ENCODE measurements around the gene THTPA. TPM values are rescaled to one million over a fixed set of nuclear protein-coding genes. Genes with fewer than 3 reads are reported as not detected.
A peak's percentile ranks its signal among the peaks of the same experiment; 100 is the strongest.
"Not testable (repeated sequence)": the region's sequence is repeated elsewhere in the genome, so short reads cannot be mapped to it uniquely, and the experiment has no call there.

Gene THTPA
- total RNA-seq, 1 donor from 2014 or later: 9.1 TPM

GRCh38 chr14:23582906-23583760 is 27.1 kb downstream of the THTPA start:
- no peak for DNase-seq (ENCODE audit: low read depth in 2 of 2)

DNA sequence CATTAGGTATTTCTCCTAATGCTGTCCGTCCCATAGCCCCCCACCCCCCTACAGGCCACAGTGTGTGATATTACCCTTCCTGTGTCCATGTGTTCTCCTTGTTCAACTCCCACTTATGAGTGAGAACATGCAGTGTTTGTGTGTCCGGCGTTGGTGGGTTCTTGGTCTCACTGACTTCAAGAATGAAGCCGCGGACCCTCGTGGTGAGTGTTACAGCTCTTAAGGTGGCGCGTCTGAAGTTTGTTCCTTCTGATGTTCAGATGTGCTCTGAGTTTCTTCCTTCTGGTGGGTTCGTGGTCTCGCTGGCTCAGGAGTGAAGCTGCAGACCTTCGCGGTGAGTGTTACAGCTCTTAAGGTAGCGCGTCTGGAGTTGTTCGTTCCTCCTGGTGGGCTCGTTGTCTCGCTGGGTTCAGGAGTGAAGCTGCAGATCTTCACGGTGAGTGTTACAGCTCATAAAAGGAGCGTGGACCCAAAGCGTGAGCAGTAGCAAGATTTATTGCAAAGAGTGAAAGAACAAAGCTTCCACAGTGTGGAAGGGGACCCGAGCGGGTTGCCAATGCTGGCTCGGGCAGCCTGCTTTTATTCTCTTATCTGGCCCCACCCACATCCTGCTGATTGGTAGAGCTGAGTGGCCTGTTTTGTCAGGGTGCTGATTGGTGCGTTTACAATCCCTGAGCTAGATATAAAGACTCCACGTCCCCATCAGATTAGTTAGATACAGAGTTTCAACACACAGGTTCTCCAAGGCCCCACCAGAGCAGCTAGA is 27.9 kb downstream of the THTPA start:
- not testable (repeated sequence) for DNase-seq (ENCODE audit: low read depth in 2 of 2)

- not testable (repeated sequence) for DNase-seq (ENCODE audit: low read depth in 2 of 2)
These were observed 28.6 kb downstream of the THTPA start for GRCh38 chr14:23584527-23585203.

DNA sequence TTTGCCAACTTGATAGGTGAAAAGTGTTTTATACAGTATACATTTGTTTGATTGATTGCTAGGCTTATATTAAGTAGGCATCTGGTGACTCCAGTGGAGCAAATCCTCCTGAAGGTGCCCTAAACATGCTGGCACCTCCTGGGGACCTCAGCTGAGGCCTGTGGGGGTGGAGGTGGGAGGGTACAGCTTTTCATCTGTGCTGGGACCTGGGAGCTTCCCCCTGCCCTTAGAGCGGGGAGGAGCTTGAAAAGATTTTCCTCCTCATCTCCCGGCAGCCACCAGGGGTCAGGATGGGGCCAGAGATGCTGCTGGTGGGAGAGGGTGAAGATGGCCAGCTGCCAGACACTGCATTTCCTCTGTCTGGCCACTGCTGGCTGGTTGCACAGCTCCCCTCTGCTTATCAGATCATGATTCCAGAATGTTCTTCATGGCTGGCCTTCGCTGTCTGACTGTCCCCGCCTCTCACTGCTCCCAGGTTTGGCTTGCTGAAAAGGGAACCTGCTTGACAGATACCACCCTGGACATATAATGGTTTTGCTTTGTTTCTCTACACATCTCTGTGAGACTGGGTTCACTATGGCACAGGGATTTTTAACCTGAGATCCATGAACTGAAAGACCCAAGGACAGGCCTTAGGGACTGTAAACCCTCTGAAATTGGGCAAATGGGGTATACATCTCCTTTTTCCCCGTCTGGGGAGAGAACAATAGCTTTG is 33.0 kb downstream of the THTPA start:
- peak; percentile 87 to 92 for DNase-seq (ENCODE audit: low read depth in 2 of 2)

- no peak for DNase-seq (ENCODE audit: low read depth in 2 of 2)
These were observed 33.5 kb downstream of the THTPA start for GRCh38 chr14:23589606-23590005.

DNA sequence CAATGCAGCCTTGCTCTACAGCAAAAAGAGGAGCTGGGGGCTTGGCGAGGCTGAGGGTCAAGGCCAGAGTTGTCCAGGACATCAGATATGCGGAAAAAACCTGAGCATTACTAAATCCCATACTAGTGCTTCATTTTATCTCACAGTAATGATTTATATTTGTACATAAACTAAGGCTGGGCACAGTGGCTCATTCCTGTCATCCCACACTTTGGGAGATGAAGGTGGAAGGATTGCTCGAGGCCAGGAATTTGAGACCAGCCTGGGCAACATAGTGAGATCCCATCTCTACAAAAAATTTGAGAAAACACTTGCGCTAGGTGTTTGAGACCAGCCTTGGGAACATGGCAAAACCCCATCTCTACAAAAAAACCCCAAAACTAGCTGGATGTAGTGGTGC is 34.1 kb downstream of the THTPA start:
- DNase-seq (ENCODE audit: low read depth in 2 of 2): no peak

- DNase-seq (ENCODE audit: low read depth in 2 of 2): not testable (repeated sequence)
These were observed 38.1 kb downstream of the THTPA start for GRCh38 chr14:23594191-23594590.

DNA sequence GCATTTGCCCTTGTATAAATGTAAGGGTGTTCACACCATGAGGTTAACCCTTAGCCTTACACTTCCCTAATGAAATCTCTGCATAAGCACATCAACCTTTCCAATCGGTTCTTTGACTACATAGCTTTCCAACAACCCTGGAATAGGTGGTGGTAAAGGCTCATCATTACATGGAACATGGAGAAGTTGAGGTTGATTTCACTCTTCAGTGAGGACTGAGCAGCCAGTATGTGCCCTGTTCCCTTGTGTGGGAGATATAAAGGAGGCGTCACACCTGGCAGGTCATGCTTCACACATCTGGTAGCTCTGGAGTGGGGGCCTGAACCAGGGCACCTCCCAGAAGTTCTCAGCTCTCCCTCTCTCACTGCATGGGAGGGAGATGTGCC is 44.2 kb downstream of the THTPA start:
- DNase-seq (ENCODE audit: low read depth in 2 of 2): no peak

DNA sequence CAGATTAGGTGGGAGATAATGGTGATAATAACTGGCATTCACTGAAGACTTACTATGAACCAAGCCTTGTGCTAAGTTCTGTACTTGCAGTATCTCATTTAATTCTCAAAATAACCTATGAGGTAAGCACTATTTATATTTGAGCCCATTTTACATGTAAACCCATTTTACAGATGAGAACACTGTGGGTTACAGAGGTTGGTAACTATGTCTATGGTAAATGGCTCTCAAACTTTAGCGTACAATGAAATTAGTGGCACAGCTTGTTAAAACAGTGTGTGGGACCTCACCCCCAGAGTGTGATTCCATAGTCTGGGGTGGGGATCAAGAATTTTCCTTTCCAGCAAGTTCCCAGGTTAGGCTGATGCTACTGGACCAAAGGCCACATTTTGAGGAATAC is 44.7 kb downstream of the THTPA start:
- DNase-seq (ENCODE audit: low read depth in 2 of 2): no peak

GRCh38 chr14:23601424-23601823 is 45.4 kb downstream of the THTPA start:
- DNase-seq (ENCODE audit: low read depth in 2 of 2): no peak

DNA sequence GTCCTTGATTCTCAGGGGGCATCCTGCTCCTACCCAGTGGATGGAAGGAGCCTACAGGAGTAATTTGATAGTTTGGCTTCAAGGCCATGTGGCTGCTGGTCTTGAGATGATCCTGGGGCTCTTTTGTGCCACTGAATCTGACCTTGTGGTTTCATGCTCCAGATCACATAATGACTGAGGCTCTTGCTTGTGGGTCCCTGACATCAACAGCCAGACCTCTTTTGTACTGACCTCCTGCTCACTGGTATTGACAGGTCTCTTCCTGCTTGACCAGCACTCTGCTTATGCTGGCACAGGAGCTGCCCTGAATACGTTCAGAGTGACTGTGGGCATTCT is 45.7 kb downstream of the THTPA start:
- no peak for DNase-seq (ENCODE audit: low read depth in 2 of 2)

DNA sequence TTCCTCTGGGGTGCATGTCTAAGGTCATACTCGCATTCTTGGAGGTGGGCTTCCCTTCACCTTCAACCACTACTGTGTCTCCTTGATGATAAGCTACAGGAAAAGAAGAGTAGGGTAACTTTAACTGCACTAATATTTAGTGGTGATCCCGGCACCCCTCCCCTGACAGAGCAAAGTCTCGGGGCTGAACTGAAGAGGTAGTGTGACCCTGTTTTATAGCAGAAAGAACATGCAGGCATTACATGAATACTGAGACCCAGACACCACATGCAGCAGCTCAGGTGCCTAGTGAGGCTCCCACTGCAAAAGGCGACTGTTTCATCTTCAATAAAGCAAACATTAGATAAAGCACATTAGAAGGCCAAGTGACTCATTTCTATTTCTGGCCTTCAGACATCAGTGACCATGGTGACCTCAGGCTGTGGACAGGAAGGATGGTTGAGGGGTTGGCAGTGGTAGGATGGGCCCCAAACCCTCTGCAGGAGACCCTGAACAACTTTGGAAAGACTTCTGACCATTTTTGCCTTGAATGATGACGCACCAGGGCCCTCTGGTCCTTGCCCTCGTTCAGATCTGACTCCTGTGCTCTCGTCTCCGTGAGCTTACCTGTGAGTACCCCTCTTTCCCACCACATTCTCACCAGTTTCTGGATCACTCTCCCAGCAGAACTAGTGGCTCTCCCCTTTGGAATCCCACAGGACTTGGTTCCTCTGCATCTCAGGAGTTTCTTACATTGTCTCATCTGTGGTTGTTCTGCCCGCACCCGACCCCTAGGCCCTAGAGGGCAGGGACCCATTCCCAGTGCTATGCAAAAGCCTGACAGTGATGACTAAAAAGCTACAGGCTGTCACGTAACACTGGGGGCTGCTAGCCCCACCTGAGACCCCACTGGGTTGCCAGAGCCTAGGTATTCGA is 46.4 kb downstream of the THTPA start:
- no peak for DNase-seq (ENCODE audit: low read depth in 2 of 2)

DNA sequence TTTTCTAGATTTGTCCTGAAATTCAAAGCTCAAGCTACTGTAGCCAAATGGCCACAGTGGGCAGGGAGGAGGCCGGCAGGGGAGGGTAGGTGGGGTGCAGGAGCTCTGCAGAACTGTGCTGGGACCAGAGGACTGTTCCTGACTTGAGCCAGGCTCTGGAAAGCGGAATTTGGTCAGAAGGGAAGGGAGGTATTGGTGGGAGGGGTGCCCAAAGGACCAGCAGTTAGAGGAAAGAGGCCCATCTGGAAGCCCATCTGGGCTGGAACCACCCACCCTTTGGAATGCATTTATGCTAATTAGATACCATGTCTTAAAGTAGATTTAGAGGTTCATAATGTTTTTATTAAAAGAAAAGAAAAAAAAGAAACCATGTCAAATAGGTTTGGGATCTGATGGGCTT is 47.0 kb downstream of the THTPA start:
- DNase-seq (ENCODE audit: low read depth in 2 of 2): no peak

DNA sequence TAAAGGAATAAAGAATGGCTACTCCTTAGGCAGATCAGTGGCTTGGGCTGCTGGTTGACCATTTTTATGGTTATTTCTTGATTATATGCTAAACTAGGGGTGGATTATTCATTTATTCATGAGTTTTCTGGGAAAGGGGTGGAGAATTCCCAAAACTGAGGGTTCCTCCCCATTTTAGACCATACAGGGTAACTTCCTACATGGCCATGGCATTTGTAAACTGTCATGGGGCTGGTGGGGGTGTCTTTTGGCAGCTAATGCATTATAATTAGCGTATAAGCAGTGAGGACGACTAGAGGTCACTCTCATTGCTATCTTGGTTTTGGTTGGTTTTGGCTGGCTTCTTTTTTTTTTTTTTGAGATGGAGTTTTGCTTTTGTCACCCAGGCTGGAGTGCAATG is 48.1 kb downstream of the THTPA start:
- DNase-seq (ENCODE audit: low read depth in 2 of 2): no peak

DNA sequence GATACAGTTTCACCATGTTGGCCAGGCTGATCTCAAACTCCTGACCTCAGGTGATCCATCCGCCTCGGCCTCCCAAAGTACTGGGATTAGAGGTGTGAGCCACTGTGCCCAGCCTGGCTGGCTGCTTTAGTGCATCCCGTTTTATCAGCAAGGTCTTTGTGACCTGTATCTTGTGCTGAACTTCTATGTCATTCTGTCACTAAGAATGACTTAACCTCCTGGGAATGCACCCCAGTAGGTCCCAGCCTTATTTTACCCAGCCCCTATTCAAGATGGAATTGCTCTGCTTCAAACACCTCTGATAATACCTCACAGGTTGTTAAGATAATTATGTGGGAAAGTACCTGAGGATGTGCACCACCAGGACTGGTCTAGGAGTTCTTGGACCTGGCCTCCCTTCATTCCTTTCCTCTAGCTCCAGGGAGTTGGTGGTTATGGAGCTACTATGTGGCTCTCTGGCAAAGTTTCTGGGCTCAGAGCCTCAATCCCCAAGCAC is 48.7 kb downstream of the THTPA start:
- no peak for DNase-seq (ENCODE audit: low read depth in 2 of 2)

DNA sequence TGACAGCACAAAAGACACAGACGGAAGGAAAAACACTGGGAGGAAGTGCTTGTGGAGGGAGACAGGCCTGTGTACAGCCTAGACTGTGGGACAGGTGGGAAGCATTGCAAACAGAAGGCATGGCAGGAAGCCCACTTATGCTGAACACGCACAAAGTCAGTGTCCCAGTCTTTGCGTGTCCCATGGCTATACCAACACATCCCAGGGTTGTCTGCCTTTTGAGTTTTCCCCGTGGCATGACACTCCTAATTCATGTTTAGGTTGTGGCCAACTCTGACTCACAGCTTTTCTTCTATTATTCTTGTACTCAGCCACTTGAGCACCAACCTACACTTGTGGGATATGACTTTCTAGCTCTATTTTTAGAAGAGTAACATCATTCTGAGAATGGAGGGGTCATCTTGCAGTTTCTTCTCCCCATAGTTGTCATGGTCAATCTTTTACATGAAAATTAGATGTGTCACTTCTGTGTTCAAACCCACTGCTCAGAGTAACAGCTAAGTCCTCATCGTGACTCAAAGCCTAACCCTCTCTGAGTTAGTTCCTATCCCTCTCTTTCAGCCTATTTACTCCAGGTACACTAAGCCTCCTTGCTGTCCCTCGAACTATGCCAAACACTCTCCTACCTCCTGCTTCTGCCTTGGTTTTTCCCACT is 50.0 kb downstream of the THTPA start:
- DNase-seq (ENCODE audit: low read depth in 2 of 2): no peak

- no peak for DNase-seq (ENCODE audit: low read depth in 2 of 2)
These were observed 52.4 kb downstream of the THTPA start for GRCh38 chr14:23608454-23608853.

DNA sequence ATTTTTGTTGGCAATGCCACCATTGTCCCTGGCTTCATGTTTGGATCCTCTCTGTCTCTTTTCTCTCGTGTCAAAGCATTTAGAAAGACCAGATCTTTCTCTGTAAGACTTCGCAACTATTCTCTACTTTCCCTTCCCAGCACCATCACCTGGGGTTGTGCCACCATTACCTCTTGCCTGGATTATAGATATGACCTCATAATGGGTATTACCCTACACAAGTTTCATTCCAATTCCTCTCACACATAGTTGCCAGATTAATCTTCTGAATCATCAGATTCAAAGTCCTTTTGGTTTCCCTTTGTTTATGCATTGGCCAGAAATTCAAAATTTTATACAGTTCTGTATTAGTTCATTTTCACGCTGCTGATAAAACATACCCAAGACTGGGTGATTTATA is 52.9 kb downstream of the THTPA start:
- no peak for DNase-seq (ENCODE audit: low read depth in 2 of 2)

DNA sequence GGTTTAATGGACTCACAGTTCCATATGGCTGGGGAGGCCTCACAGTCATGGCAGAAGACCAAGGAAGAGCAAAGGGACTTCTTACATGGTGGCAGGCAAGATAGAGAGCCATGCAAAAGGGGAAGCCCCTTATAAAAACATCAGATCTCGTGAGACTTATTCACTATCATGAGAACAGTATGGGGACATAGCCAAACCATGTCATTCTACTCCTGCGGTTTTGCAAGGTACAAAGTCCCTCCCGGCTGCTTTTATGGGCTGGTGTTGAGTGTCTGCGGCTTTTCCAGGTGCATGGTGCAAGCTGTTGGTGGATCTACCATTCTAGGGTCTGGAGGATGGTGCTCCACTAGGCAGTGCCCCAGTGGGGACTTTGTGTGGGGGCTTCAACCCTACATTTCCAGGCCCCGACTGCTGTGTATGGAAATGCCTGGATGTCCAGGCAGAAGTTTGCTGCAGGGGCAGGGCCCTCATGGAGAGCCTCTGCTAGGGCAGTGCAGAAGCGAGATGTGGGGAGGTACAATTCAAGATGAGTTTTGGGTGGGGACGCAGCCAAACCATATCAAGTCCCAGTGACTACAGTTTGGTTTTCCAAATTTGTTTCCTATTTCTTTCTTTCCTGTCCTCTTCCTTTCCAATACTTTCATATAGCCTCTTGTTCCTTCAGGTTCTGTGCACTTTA is 53.5 kb downstream of the THTPA start:
- not testable (repeated sequence) for DNase-seq (ENCODE audit: low read depth in 2 of 2)
